A673 (cell line): Measurements from ENCODE around the gene SYT10. TPM values are rescaled to one million over a fixed set of nuclear protein-coding genes. Genes with fewer than 3 reads are reported as not detected.

ENCODE experiments used
- BruUV-seq: library from RNA; stranded (reverse); fragments of 400-500 nt; replicated peaks from 2 replicates; lab custom pipeline; 2021; lab: Mats Ljungman, UMichigan
- CTCF ChIA-PET: fragments of 300-600 bp; sonication (Branson Sonifier 250); formaldehyde crosslinking; loops from one replicate; lab custom pipeline; 2022; ENCODE audit warnings: antibody characterized with exemption; lab: Charles Lee
- POLR2A ChIA-PET: fragments of 300-600 bp; sonication (Branson Sonifier 250); formaldehyde crosslinking; loops from one replicate; lab custom pipeline; 2022; ENCODE audit warnings: antibody characterized with exemption; ENCODE audit not compliant: low non-redundant PET; lab: Charles Lee
- DNase-seq: peaks from one replicate; pipeline ENCODE4 v3.0.0-alpha.2; 2015; ENCODE audit warnings: low spot score
- H3K27ac ChIP-seq: fragments of 200-600 bp; sonication (generic); 2 replicates; pipeline ENCODE4 v1.5.1; 2016; ENCODE audit warnings: mixed run types, low read depth, mild to moderate bottlenecking, mixed read lengths, antibody characterized with exemption, low read length; ENCODE audit not compliant: poor library complexity, severe bottlenecking
- H3K27me3 ChIP-seq: fragments of 200-600 bp; sonication (generic); replicated peaks from 2 replicates; pipeline ENCODE4 v1.6.1; 2017; ENCODE audit warnings: mixed run types, low read depth, mild to moderate bottlenecking, mixed read lengths, antibody characterized with exemption, low read length; ENCODE audit not compliant: insufficient read depth, poor library complexity
- H3K36me3 ChIP-seq: fragments of 200-600 bp; sonication (generic); 2 replicates; pipeline ENCODE4 v1.6.1; 2016; ENCODE audit warnings: mixed run types, mild to moderate bottlenecking, mixed read lengths, antibody characterized with exemption, low read length; ENCODE audit not compliant: insufficient read depth, poor library complexity, severe bottlenecking
- H3K4me1 ChIP-seq: fragments of 200-600 bp; sonication (generic); 2 replicates; pipeline ENCODE4 v1.6.1; 2017; ENCODE audit warnings: mixed run types, mild to moderate bottlenecking, mixed read lengths, antibody characterized with exemption, low read length; ENCODE audit not compliant: insufficient read depth, poor library complexity, severe bottlenecking
- H3K4me3 ChIP-seq: fragments of 200-600 bp; sonication (generic); 2 replicates; pipeline ENCODE4 v1.5.1; 2016; ENCODE audit warnings: low read depth, mixed run types, mild to moderate bottlenecking, mixed read lengths, low read length; ENCODE audit not compliant: poor library complexity, severe bottlenecking
- H3K9me3 ChIP-seq: fragments of 200-600 bp; sonication (generic); 2 replicates; pipeline ENCODE4 v1.6.1; 2016; ENCODE audit warnings: mixed run types, low read depth, mild to moderate bottlenecking, mixed read lengths, antibody characterized with exemption, low read length; ENCODE audit not compliant: poor library complexity, severe bottlenecking
- CTCF ChIP-seq: fragments of 300-800, 200-600 bp; sonication (generic); conservative IDR thresholded peaks from 2 replicates; pipeline ENCODE4 v1.5.1; 2017; ENCODE audit warnings: low read depth, mild to moderate bottlenecking, antibody characterized with exemption, low read length, moderate library complexity, mixed read lengths
- EZH2 ChIP-seq: fragments of 200-600 bp; sonication (generic); IDR thresholded peaks from 2 replicates; pipeline ENCODE4 v1.6.1; 2017; ENCODE audit warnings: borderline replicate concordance, low read depth, mild to moderate bottlenecking, mixed read lengths, antibody characterized with exemption, low read length; ENCODE audit not compliant: poor library complexity, severe bottlenecking
- intact Hi-C: fragments of 100-400 bp; cut with micrococcal nuclease; formaldehyde crosslinking; loops from one replicate; pipeline ENCODE4 v1.10.0; 2022; ENCODE audit not compliant: unreplicated experiment
- total RNA-seq: library from RNA; stranded (reverse); gene quantifications from 2 replicates; pipeline ENCODE4 v1.2.3, GENCODE V29; 2021

SYT10 gene
- total RNA-seq, 1 experiment from 2014 or later: not detected

GRCh38 chr12:33472299-33472698 is 32.7 kb upstream of the SYT10 start:
- intact Hi-C loops: no loop called here
- Histone ChIP-seq H3K4me1 (no peaks in the 10 kb centered on the region), H3K36me3 (no peaks in the 10 kb centered on the region), H3K4me3 (no peak overlapping the region), H3K9me3 (no peaks in the 10 kb centered on the region), H3K27me3 (no peaks in the 10 kb centered on the region), H3K27ac (no peak overlapping the region)
- DNase-seq: no peak
- ChIA-PET POLR2A (no interaction called here), CTCF (no interaction called here)
- BruUV-seq: no TSS peak
- TF ChIP-seq CTCF (no peak), EZH2 (no peak)

GRCh38 chr12:33455096-33455495 is 15.5 kb upstream of the SYT10 start:
- intact Hi-C loops: no loop called here
- BruUV-seq: no TSS peak
- H3K27me3 ChIP-seq: no peaks in the 10 kb centered on the region
- no peak overlapping the region for H3K27ac ChIP-seq
- peaks cover 5% of the 10 kb centered on the region for H3K9me3 ChIP-seq
- TF ChIP-seq EZH2 (no peak), CTCF (no peak)
- H3K36me3 ChIP-seq: no peaks in the 10 kb centered on the region
- POLR2A ChIA-PET: no interaction called here
- DNase-seq: no peak
- H3K4me1 ChIP-seq: no peaks in the 10 kb centered on the region
- H3K4me3 ChIP-seq: no peak overlapping the region
- CTCF ChIA-PET: no interaction called here

- no TSS peak for BruUV-seq
- no peaks in the 10 kb centered on the region for H3K4me1 ChIP-seq
- H3K27ac ChIP-seq: no peak overlapping the region
- ChIA-PET POLR2A (no interaction called here), CTCF (no interaction called here)
- H3K27me3 ChIP-seq: no peaks in the 10 kb centered on the region
- TF ChIP-seq EZH2 (no peak), CTCF (no peak)
- no peak overlapping the region for H3K4me3 ChIP-seq
- no peaks in the 10 kb centered on the region for H3K36me3 ChIP-seq
- no peak for DNase-seq
- intact Hi-C loops: no loop called here
- H3K9me3 ChIP-seq: no peaks in the 10 kb centered on the region
Observed at GRCh38 chr12:33450480-33450879, 10.9 kb upstream of the SYT10 start.
